Activated CD4-positive, alpha-beta T cell treated with anti-CD3 and anti-CD28 coated beads for 24 hours (primary cell): ENCODE data around the gene CCL4L2.
"Not testable (repeated sequence)": the region's sequence is repeated elsewhere in the genome, so short reads cannot be mapped to it uniquely, and the experiment has no call there.

Experiments used
- DNase-seq, 2 donors: peaks; one replicate each; pipeline ENCODE4 v3.0.0-alpha.2; 2020; ENCODE audit warnings: low read depth in 2 of 2

CCL4L2 gene

GRCh38 chr17:36195434-36196130 is 15.3 kb upstream of the CCL4L2 start:
- no peak for DNase-seq

DNA sequence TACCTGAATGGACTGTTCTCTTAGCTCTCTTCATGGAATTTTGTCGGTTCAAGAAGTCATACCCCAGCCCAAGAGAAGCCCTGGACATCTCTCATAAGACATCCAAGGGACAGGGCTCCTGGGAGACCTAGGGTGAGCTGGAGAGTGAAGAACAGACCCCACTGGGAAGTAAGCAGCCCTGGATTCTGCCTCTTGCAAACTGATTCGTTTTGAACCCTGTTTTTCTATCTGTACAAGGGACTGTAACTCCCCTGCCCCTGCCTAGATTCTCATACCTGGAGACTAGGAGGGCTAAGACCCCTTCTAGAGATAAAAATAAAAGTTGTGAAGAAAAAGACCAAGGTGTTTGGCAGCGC is 14.8 kb upstream of the CCL4L2 start:
- no peak for DNase-seq

DNA sequence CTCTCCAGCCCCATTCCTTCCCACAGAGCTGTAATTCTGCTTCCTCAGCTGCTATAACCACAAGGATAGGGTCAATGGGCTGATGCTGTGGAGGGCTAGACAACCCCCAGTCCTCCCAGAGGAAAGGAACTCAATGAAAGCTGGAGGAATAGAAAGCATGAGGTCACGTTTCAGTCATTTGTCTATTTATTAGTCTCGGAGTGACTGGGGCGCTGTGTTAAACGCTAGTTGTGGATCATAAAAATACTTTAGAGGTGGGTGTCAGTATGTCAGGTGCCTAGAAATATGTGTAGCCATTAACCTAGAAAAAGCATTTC is 13.5 kb upstream of the CCL4L2 start:
- no peak for DNase-seq

DNA sequence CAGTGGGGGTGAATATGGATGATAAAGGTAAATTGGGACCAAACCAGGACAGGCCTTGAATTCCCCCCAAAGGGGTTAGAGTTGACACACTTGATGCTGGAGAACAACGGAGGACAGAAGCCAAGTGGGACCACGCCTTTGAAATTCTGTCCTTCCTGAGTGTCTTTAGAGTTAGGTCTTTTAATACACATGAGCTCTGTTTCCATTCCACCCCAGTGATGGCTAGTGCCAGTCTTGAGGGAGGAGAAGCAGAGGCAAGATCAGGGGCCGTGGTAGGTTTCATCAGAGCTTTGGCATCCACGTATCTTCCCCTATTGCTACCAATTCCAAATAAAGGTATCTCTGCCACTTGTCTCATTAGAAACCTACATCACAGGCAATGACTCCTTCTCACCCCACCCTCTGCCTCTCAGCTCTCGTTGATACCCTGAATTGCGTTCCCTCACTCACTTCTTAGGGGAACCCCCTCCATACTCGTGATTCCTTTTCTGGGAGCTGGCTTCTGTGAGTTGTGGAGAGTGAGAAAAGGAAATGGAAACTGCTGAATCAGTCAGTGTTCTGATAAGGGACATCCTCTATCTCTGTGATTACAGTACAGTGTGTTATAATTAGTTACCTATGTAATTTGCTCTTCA is 11.9 kb upstream of the CCL4L2 start:
- peak in 1 of 2 donors; percentile 18 for DNase-seq

- not testable (repeated sequence) for DNase-seq
Measured at GRCh38 chr17:36201102-36201501, 9.8 kb upstream of the CCL4L2 start.

DNA sequence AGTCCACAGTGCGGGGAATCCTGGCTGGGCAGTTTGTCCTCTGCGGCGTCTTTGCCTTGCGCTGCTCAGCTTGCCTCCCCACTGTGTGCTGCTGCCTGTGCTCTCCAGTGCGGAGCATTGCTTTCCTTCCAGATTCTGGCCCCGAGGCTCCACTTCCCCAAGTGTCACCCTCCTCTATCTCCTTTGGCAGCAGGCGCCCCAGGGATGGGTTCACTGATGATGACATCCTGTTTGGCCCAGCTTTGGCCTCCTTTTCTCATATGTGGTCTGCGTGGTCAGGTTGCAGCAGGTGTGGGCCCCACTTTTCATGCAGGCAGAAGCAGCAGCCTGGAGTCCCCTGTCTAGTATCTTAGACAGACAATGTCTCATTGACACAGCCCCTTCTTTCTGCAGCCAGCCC is 9.4 kb upstream of the CCL4L2 start:
- not testable (repeated sequence) for DNase-seq

DNA sequence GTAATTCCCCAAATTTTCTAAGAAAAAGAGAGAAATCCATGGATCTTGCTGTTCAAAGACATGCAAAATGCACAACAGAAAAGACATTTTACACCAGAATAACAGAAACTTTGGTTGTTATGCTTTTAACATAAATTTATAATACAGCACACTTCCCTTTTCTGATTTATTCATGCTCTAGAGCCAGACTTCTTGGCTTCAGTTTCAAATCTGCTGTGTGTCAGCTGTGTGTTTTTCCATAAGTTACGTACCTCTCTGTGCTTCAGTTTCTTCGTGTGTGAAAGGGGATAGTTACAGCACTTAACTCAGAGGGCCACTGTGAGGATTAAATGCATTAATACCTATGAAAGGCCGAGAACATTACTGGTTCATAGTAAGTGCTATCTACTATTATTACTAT is 7.5 kb upstream of the CCL4L2 start:
- no peak for DNase-seq

DNA sequence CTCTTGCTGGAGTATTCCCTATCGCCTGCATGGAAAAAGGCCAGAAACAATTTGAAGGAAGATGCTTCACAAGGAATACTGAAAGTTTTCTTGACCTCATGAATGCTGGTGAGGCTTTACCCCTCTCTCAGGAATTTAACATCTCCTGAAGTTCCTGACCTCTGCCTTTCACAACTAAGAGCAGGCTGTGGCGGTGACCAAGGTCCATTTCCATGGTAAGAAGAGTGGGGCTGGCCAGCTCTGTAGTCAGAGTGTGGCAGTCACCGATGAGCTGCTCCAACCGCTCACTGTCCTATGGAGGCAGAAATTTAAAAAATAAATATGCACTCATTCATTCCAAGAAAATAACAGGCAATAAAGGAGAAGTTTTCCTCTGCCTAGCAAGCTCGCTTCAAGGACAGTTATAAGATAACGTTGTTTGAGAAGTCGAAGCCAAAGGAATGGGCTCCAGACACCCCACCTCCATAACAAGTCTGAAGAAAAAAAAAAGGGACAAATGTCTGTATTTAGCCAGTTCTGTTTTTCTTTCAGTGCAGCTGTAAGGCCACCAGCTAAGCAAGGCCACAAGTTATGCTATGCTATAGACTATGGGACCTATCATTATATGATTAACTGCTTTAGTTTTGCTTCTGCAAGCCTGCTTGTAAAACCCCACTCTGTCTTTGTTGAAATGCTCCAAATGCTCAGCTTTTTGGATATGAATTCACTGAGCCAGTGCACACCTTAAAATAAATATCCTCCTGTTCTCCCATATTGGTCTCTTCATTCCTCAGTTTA is 6.0 kb upstream of the CCL4L2 start:
- DNase-seq, result no peak

- DNase-seq, result no peak
Measured at GRCh38 chr17:36205637-36206485, 5.0 kb upstream of the CCL4L2 start.

DNA sequence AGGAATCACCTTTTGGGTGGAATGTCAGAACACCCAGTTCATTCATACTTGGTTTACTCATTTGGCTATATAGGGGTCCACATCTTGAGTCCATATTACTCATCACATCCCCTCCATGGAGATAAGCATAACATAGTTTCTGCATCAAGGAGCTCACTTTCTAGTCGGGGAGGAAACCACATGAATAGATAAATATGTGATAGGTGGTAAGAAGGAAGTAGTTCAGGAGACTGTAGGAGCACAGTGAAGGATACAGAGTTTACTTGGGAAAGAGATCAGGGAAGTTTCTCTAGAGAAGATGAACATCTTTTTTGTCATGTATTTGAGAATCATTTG is 4.4 kb upstream of the CCL4L2 start:
- not testable (repeated sequence) for DNase-seq

- DNase-seq, result not testable (repeated sequence)
Measured at GRCh38 chr17:36207383-36207782, 3.5 kb upstream of the CCL4L2 start.

DNA sequence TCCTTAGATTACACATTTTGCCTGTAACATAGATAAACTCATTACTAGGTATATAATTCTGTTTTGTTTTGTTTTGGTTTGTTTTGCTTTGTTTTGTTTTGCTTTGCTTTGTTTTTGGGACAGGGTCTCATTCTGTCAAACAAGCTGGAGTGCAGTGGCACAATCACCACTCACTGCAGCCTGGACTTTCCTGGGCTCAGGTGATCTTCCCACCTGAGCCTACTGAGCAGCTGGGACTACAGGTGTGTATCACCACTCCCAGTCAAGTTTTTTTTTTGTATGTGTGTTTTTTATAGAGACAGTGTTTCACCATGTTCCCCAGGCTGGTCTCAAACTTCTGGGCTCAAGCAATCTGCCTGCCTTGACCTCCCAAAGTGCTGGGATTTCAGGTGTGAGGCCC is 1.3 kb upstream of the CCL4L2 start:
- no peak for DNase-seq

DNA sequence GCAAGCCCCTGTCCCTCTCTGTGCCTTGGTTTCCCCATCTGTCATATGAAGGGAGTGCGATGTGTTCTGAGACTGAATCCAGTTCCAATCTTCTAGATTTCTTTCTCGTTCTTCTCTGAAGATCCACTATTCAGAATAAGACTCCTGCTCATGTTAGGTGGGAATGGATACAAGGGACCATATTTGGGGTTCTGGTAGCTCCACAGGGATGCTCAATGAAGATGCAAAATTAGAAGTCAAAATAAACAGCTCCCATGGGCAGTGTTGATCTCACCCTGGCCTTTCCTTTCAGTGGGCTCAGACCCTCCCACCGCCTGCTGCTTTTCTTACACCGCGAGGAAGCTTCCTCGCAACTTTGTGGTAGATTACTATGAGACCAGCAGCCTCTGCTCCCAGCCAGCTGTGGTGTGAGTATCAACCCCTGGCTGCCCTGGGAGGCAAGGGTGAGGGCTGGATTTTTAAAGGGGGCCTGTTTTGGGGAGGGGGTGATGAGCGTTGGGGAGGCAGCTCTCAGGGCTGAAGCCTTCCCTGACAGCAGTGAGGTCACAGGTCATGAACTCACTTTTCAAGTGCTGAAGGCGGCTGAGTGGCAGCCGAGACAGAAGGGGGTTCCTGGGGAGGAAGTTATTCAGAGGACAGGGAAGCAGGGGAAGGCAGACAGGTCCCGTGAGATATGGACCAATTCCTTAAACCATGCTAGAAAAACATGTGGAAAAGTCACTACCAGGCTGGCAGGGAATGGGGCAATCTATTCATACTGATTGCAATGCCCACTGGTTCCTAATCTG is 815 bp downstream of the CCL4L2 start:
- DNase-seq, result not testable (repeated sequence)

GRCh38 chr17:36212272-36212605 is 1.4 kb downstream of the CCL4L2 start:
- DNase-seq, result no peak

GRCh38 chr17:36212966-36213365 is 2.1 kb downstream of the CCL4L2 start:
- no peak for DNase-seq

DNA sequence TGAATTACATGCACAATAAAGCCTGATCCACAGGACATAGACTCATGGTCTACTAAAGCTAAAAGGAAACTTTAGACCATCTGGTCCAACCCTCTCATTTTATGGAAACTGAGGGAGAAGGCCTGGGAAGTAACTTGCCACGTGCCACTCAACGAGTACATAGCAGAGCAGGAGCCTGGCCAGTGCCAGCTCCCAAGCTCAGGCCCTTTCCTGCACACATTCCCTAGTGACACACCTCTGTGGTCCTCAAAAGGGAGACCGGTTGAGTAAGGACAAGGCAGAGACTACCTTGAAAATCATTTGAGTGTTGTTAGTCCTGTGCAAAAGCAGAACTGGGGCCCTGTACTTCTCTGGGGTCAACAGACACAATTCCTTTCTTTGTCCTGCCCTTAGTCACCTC is 2.8 kb downstream of the CCL4L2 start:
- no peak for DNase-seq

GRCh38 chr17:36214918-36215317 is 4.1 kb downstream of the CCL4L2 start:
- DNase-seq, result no peak

DNA sequence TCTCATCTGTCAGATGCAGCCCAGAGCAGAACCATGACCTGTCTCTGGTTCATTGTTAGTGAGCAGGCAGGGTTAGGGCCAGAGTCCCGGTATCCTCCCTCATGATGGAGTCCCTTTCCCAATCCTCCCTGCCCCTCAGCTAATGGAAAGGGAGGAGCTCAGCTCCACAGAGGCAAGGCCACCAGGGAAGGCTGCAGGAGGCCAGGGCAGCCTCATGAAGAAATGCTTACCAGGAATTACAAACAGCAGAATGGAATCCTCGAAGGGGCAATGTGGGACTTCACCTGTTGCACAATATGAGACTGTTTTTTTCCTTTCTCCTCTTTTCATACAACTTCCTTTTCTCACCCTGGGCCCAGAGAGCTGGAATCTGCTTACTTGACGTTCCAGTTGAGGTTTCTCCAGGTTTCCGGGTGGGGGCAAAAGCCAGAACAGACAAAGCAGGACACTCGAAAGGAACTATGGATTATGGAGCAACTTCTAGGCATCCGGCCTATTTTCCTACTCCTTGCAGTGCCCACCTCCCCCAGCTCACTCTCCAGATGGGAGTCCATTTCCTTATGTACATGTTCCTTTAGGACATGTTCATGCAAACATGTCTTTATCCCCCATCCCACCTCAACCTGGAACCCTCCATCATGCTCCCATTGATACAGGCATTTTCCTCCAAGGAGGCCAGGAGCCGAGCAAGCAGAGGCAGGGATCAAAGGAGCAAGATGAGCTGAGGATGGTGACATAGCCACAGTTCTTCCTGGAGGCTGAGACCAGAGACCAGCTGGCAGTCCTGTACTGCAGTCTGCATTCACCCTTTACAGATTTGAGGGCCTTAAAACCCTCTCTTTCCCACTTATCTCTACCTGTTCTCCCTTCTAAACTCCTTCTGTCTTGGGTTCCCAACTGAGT is 4.8 kb downstream of the CCL4L2 start:
- DNase-seq, result not testable (repeated sequence)

DNA sequence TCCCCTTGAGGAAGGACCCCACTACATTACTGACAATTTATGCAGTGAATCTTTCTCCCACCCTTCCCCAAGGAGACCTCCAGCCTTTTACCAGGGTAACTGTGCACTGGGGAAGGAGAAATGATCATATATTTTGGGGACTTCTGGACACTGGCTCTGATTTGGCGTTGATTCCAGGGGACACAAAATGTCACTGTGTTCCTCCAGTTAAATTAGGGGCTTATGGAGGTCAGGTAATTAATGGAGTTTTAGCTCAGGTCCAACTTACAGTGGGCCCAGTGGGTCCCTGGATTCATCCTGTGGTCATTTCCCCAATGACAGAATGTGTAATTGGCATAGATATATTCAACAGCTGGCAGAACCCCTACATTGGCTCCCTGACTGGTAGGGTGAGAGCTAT is 8.7 kb downstream of the CCL4L2 start:
- DNase-seq, result not testable (repeated sequence)

GRCh38 chr17:36220737-36221580 is 10.1 kb downstream of the CCL4L2 start:
- DNase-seq, result not testable (repeated sequence)
